GM12878 (cell line): ENCODE measurements around the gene AP3D1. TPM values are rescaled to one million over a fixed set of nuclear protein-coding genes. Genes with fewer than 3 reads are reported as not detected.
A peak's percentile ranks its signal among the peaks of the same experiment; 100 is the strongest.

Experiments used
- BCL11A ChIP-seq: IDR thresholded peaks from 2 replicates; pipeline ENCODE4 v1.6.1; 2011; ENCODE audit warnings: low read depth, low read length
- BMI1 ChIP-seq: fragments of 450-650 bp; IDR thresholded peaks from 2 replicates; pipeline ENCODE4 v1.6.1; 2016; ENCODE audit warnings: mild to moderate bottlenecking, moderate library complexity, borderline replicate concordance
- CHD1 ChIP-seq: IDR thresholded peaks from 2 replicates; pipeline ENCODE4 v1.6.1; 2012; ENCODE audit warnings: low read depth, low read length, improper control_type of control experiment
- CHD4 ChIP-seq: fragments of 200-600 bp; sonication (generic); IDR thresholded peaks from 2 replicates; pipeline ENCODE4 v1.6.1; 2016; ENCODE audit warnings: mild to moderate bottlenecking
- E2F8 ChIP-seq: fragments of 450-650 bp; IDR thresholded peaks from 2 replicates; pipeline ENCODE4 v1.6.1; 2018; ENCODE audit warnings: mild to moderate bottlenecking, low read depth, moderate library complexity; ENCODE audit not compliant: partially characterized antibody
- EED ChIP-seq: sonication (generic); IDR thresholded peaks from 2 replicates; pipeline ENCODE4 v1.6.1; 2016; ENCODE audit warnings: antibody characterized with exemption, low read depth
- FOXM1 ChIP-seq: IDR thresholded peaks from 2 replicates; pipeline ENCODE4 v1.6.1; 2012; ENCODE audit warnings: low read depth, mild to moderate bottlenecking, inconsistent platforms, low read length, moderate library complexity
- HSF1 ChIP-seq: fragments of 150-350 bp; IDR thresholded peaks from 2 replicates; pipeline ENCODE4 v1.6.1; 2014; ENCODE audit warnings: mild to moderate bottlenecking, low read depth, low read length
- IKZF2 ChIP-seq, 2 experiments: fragments of 450-650 bp; IDR thresholded peaks; 2 replicates each; pipeline ENCODE4 v1.6.1; 2017; ENCODE audit warnings: mild to moderate bottlenecking in 2 of 2, moderate library complexity in 2 of 2
- IRF3 ChIP-seq: fragments of 450-650 bp; IDR thresholded peaks from 2 replicates; pipeline ENCODE4 v1.6.1; 2014; ENCODE audit warnings: mild to moderate bottlenecking
- MYC ChIP-seq: IDR thresholded peaks from 2 replicates; pipeline ENCODE4 v1.6.1; 2011; ENCODE audit warnings: mild to moderate bottlenecking, low read length, moderate library complexity, inconsistent platforms; ENCODE audit not compliant: insufficient read depth, insufficient replicate concordance, insufficient read length, severe bottlenecking
- PRDM15 ChIP-seq: fragments of 450-650 bp; formaldehyde crosslinking; IDR thresholded peaks from 2 replicates; pipeline ENCODE4 v1.4.0; 2020; ENCODE audit warnings: mild to moderate bottlenecking, moderate library complexity
- SMC3 ChIP-seq: IDR thresholded peaks from 2 replicates; pipeline ENCODE4 v1.6.1; 2011; ENCODE audit warnings: low read length, improper control_type of control experiment, borderline replicate concordance
- SREBF1 ChIP-seq: IDR thresholded peaks from 2 replicates; pipeline ENCODE4 v1.6.1; 2012; ENCODE audit warnings: mild to moderate bottlenecking, low read length
- SREBF2 ChIP-seq: IDR thresholded peaks from 2 replicates; pipeline ENCODE4 v1.6.1; 2012; ENCODE audit warnings: mild to moderate bottlenecking, low read length
- TCF3 ChIP-seq: IDR thresholded peaks from 2 replicates; pipeline ENCODE4 v1.6.1; 2012; ENCODE audit warnings: low read depth, mild to moderate bottlenecking, low read length, borderline replicate concordance; ENCODE audit not compliant: insufficient read depth
- YY1 ChIP-seq: IDR thresholded peaks from 2 replicates; pipeline ENCODE4 v1.6.1; 2011; ENCODE audit warnings: low read depth, mild to moderate bottlenecking, low read length
- ZBTB33 ChIP-seq: fragments of 450-650 bp; IDR thresholded peaks from 2 replicates; pipeline ENCODE4 v1.6.1; 2017; ENCODE audit warnings: mild to moderate bottlenecking
- ZNF24 ChIP-seq: fragments of 450-650 bp; IDR thresholded peaks from 2 replicates; pipeline ENCODE4 v1.6.1; 2017; ENCODE audit warnings: antibody characterized with exemption, mild to moderate bottlenecking
- polyA plus RNA-seq, 11 experiments: library from polyadenylated mRNA; depleted of rRNA in 4 of 11; unstranded in 6 of 11; stranded (reverse) in 5 of 11; fragments of >200 nt; fragmentation: Nextera tagmentation in 4 of 11; fragmentation: Illumina TruSeq in 1 of 11; extraction: Ambion mirVana in 4 of 11; extraction: Trizol in 1 of 11; gene quantifications; 1 replicate in 1 of 11; 2 replicates in 10 of 11; pipeline versions ENCODE4 v1.2.1 to v1.2.3, GENCODE V29; 2011 to 2016; ENCODE audit warnings: inconsistent platforms in 2 of 11, missing spikeins in 2 of 11, low read depth in 1 of 11
- total RNA-seq, 4 experiments: library from RNA; depleted of rRNA in 3 of 4; stranded (reverse); fragments of >200 nt in 3 of 4; fragmentation: Illumina TruSeq in 1 of 4; extraction: Trizol in 1 of 4; gene quantifications; 2 replicates each; pipeline versions ENCODE4 v1.2.1 to v1.2.3, GENCODE V29; 2013 to 2021

Gene AP3D1
- total and polyA plus RNA-seq, 10 of the 15 experiments (the other 5 are each of a cell fraction or from before 2014, with no cell fraction given), result 1.5 to 108 (median 59.1) TPM

GRCh38 chr19:2050991-2051772, 100.2 kb downstream of the AP3D1 start, which contains the start of gene MKNK2 (continued):
- TF ChIP-seq BCL11A (no peak), FOXM1 (no peak), CHD1 (no peak; the same call in 1 of the 2 replicates), MYC (no peak), IRF3 (no peak; the same call in 1 of the 2 replicates), SMC3 (peak; percentile 22; the same call in 1 of the 2 replicates), PRDM15 (CRISPR knock-in tag) (no peak), HSF1 (no peak), E2F8 (no peak), YY1 (peak; percentile 86), EED (peak; percentile 13; the same call in 1 of the 2 replicates), SREBF1 (no peak), ZNF24 (no peak), BMI1 (no peak), ZBTB33 (no peak), TCF3 (peak; percentile 97), IKZF2 (IDR thresholded peaks at IDR 0.05) (no peak), CHD4 (peak; percentile 100), SREBF2 (no peak)
